Neural progenitor cell (in vitro differentiated cells): ENCODE data around the gene MEST.

Experiments
- CTCF ChIP-seq: fragments of 200-600 bp; sonication (generic); IDR thresholded peaks from 2 replicates; pipeline ENCODE4 v1.5.1; 2017; ENCODE audit warnings: antibody characterized with exemption, mild to moderate bottlenecking
- EZH2 ChIP-seq: fragments of 200-600 bp; sonication (generic); IDR thresholded peaks from 2 replicates; pipeline ENCODE4 v1.6.1; 2017; ENCODE audit warnings: antibody characterized with exemption, mild to moderate bottlenecking, moderate library complexity

GRCh38 chr7:130454959-130455358 lies 36.9 kb upstream of the MEST start:
- no peak for TF ChIP-seq CTCF
- no peak for TF ChIP-seq EZH2
